ENCODE measurements around the gene CTXN2. TPM values are rescaled to one million over a fixed set of nuclear protein-coding genes. Genes with fewer than 3 reads are reported as not detected.
A peak's percentile ranks its signal among the peaks of the same experiment; 100 is the strongest.

The CTXN2 gene
- not detected in 2 replicates for total RNA-seq (2014; rRNA removed; shearing (Covaris generic))

DNA sequence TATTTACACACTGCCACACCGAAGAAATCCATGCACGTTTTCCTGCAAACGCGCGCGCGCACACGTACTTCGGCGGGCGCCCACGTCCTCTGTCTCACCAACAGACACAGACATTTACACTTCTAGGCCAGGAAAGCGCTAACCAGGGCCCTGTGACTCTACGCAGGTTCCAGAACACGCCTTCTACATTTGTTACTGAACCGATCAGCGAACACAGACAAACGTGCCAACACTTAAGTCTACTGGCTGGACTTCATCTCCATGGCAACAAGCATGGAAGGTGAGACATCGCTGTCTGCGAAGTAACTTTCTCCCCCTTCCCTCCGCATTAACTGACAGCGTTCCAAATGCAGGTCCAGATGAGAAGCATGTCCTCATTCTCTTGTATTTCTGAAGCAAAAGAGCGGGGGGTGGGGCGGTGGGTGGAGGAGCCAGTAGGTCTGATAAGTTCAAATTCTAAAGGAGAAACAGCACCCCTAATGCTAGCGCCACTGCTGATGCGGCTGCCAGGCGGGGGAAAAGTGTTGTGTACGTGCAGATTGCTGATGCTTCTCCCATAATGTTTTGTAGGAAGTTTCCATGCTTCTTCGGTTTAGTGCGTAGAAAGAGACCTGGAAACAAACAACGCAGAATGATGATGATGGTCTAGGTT is at the start of gene CTXN2:
Gene CTXN2 (plus strand): TSS at position 92 of the 652 bp plus-strand sequence. CDS start 9,636 bp downstream, outside the sequence.
- no peak for DNase-seq (ENCODE audit: low spot score)

GRCh38 chr15:48143856-48144255 is 47.6 kb upstream of the CTXN2 start:
- DNase-seq (ENCODE audit: low spot score) = no peak

GRCh38 chr15:48144889-48145288 is 46.6 kb upstream of the CTXN2 start:
- no peak for DNase-seq (ENCODE audit: low spot score)

- DNase-seq (ENCODE audit: low spot score) = no peak
These were observed 45.5 kb upstream of the CTXN2 start for GRCh38 chr15:48145923-48146322.

GRCh38 chr15:48147358-48147757 is 44.1 kb upstream of the CTXN2 start:
- DNase-seq (ENCODE audit: low spot score) = no peak

DNA sequence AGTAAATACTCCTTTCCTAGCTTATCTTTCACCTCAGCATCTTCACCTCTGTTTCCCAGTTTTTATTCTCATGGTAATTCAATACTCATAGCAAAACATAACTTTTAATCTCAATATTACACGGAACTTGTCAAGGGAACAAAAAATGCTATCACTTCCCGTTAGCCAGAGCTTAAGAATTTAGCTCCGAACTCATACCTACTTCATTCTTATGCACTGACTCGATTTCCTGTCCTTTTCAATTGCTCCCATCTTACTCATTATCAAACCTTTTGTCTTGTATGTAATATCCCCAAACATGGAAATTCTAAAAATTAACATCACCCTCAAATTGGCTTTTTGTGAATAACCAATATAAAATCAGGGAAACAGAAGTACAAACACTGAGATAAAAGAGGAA is 41.6 kb upstream of the CTXN2 start:
- no peak for DNase-seq (ENCODE audit: low spot score)

- no peak for DNase-seq (ENCODE audit: low spot score)
These were observed 37.9 kb upstream of the CTXN2 start for GRCh38 chr15:48153526-48153925.

DNA sequence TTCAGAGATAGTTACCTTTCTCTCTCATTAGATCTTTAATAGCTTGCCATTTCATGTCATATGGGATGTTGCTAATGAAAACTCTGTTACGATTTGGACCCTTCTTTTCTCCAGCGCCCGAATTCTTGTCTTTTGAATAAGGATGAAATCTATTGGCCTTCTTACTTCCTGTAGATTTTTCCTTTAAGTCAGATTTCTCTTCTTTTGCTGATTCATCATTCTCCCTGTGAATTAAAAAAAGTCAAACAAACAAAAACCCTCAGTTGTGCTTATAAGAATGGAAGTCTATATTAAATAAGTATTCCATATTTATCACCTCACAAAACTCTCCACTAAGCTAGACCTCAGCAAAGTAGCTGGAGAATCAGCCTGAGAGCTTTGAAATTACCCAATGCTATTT is 22.8 kb upstream of the CTXN2 start:
- no peak for DNase-seq (ENCODE audit: low spot score)

DNA sequence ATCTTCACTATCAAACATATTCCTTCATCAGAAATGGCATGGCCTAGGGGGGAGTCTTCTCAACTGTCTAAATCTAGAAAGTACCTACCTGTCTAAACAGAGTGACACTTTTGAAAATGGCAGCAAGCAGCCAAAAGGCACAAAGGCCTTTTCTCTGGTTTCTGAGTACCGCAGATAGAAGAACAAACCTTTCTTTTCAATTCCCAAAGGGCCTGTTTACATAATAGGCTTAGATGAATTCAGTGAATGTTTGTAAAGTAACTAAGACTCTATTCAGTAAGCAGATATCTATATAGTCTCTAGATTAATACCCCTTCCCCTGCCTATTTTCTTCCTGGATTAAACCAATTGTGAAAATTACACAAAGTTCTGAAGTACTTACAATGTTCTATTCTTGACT is 20.5 kb upstream of the CTXN2 start:
- no peak for DNase-seq (ENCODE audit: low spot score)

GRCh38 chr15:48175126-48175525 is 16.3 kb upstream of the CTXN2 start:
- no peak for DNase-seq (ENCODE audit: low spot score)

- DNase-seq (ENCODE audit: low spot score) = no peak
These were observed 15.4 kb upstream of the CTXN2 start for GRCh38 chr15:48176112-48176511.

DNA sequence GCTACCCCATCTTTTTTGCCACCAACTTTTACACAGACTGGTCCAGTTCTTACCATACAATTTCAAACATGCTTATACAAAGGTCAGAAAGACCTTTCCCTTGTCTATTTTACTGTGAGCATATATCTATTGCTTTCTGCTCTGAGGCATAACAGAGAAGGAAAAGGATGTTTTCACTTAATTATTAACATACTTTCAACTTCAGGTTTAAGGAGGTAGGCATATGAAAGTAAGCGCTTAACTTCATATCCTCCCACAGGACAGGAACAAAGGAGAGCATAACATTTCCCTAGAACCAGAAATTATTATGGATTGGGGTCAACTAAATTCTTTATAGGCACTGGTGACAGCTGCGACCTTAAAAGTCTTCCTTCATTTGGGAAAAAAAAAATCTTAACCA is 14.5 kb upstream of the CTXN2 start:
- DNase-seq (ENCODE audit: low spot score) = no peak

DNA sequence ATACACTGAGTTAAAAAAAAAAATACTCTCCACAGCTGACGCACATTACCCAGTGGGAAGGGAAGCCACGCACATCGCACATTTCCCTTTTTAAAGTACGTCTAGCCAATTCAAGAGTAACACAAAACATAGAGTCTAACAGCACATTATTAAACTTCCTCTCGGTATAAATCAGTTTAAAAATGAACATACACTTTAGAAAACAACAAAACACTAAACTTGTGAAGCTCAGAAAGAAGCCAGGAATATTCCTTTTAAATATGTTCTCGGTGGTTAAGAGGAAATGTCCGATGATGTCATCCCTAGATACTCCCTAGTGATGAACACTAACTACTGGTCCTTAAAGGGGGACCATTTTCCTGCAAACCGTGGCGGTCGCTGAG is 14.1 kb upstream of the CTXN2 start:
- peak; percentile 24 for DNase-seq (ENCODE audit: low spot score)

- DNase-seq (ENCODE audit: low spot score) = peak; percentile 14
These were observed 13.5 kb upstream of the CTXN2 start, which contains the start of gene MYEF2 for GRCh38 chr15:48177766-48178647. TSS of gene MYEF2 (minus strand) at chr15:48178295. CDS start at chr15:48178237, 58 bp downstream.

DNA sequence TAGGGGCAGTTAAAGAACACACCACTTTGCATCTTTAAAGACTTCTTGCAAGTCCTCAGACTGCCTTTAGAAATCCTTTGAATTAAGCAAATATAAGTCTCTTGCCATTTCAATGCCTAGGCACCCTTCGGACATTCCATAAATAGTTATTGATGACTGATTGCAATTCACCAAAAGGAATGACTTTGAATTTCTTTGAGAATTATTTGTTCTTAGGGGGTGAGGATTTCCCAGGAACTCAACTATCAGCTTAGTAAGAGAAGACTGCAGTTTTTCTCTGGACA is 12.9 kb upstream of the CTXN2 start:
- no peak for DNase-seq (ENCODE audit: low spot score)

DNA sequence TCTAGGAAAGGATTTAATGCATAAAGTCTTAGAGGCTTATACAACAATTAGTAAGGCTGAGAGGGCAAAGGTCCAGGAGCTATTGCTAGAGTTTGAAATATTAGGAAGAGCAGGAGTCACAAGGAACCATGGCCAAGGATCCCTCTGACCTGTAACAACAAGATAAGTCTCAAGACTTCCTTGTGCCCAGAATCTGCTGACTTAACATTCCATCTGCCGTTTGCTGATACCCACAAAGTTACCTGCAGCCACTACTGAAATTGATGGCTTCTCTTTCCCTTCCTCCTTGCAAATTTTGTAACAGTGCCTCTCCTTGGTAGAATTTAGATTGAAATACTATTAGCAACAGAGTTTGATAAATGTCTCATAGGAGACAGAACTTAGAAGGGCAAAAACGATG is 8.7 kb upstream of the CTXN2 start:
- no peak for DNase-seq (ENCODE audit: low spot score)

DNA sequence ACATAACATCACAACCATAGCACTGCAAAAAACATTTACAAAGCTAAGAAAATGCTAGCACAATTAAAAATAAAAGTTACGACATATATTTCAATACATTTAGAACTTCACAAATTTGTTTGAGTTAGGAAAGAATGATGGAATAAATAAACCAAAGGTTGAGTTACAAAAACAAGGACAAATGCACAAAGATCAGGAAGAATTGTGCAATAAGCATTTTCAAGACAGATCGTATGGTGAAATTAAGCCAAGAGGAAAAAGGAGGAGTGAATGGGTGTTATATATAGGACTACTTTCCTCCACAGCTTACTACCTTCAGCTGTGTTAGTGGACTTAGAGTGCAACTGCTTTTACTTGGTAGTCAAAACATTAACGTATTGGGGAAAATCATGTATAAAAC is 5.9 kb upstream of the CTXN2 start:
- DNase-seq (ENCODE audit: low spot score) = no peak

DNA sequence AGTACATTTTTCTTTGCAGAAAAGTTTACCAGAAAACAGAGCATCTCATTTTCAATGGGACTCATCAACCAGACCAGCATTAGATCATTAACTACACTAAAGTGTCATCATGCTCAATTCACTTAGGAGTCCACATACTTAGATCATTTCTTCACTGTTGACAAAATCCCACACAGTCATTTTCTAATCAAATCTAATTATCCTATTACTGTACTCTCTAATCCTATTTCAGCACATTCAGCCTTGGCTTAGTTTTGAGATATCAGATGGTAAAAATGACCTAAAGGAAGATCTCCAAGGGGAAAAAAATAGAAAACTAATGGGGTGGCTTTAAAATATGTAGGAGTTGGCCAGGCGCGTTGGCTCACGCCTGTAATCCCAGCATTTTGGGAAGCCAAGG is 5.2 kb upstream of the CTXN2 start:
- DNase-seq (ENCODE audit: low spot score) = no peak

- DNase-seq (ENCODE audit: low spot score) = peak; percentile 32
These were observed 412 bp upstream of the CTXN2 start for GRCh38 chr15:48190932-48191573.

GRCh38 chr15:48202068-48202467 is 10.6 kb downstream of the CTXN2 start:
- no peak for DNase-seq (ENCODE audit: low spot score)

DNA sequence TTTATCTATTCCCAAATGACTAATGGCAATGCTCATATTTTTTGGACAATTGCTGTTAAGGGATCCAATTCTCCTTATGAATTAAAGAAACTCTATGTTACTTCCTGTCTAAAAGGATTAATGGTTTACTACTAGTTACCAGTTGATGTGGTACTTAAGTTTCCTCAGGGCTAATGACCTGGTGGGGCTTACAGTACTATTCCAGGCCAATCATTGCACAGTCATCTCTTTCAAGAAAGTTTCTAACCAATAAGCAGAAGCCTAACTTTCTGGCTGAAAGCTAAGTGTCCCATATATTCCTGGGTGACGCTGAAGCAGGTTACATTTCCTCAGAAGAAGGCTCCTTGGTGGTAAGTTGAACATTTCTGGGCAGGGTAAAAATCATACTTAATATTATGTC is 14.5 kb downstream of the CTXN2 start, which contains the start of gene SLC12A1:
Gene SLC12A1 (plus strand): TSS at position 322 of the 400 bp plus-strand sequence. CDS start 1,418 bp downstream, outside the sequence.
- no peak for DNase-seq (ENCODE audit: low spot score)

GRCh38 chr15:48221261-48221660 is 29.8 kb downstream of the CTXN2 start:
- no peak for DNase-seq (ENCODE audit: low spot score)

- DNase-seq (ENCODE audit: low spot score) = no peak
These were observed 30.4 kb downstream of the CTXN2 start for GRCh38 chr15:48221885-48222284.

All from H4 (cell line).